HG03521 (cell line): ENCODE results near the gene CHMP4A.
A peak's percentile ranks its signal among the peaks of the same experiment; 100 is the strongest.
"Not testable (repeated sequence)": the region's sequence is repeated elsewhere in the genome, so short reads cannot be mapped to it uniquely, and the experiment has no call there.

Experiments used
- ATAC-seq: cut with Tn5 transposase; IDR thresholded peaks from one replicate; pipeline ENCODE4 v1.9.1; 2021; ENCODE audit warnings: mild to moderate bottlenecking, moderate library complexity; ENCODE audit not compliant: unreplicated experiment

Gene CHMP4A

GRCh38 chr14:24247422-24247821, 34.1 kb upstream of the CHMP4A start:
- ATAC-seq, result no peak

GRCh38 chr14:24246765-24247212, 33.5 kb upstream of the CHMP4A start:
- no peak for ATAC-seq

- ATAC-seq, result not testable (repeated sequence)
Observed at GRCh38 chr14:24245350-24245749, 32.1 kb upstream of the CHMP4A start.

GRCh38 chr14:24243336-24243836, 30.1 kb upstream of the CHMP4A start:
- ATAC-seq, result no peak

- peak; percentile 72 for ATAC-seq
Observed at GRCh38 chr14:24241829-24242443, 28.6 kb upstream of the CHMP4A start.

- no peak for ATAC-seq
Observed at GRCh38 chr14:24240110-24240918, 27.0 kb upstream of the CHMP4A start.

GRCh38 chr14:24238527-24239037, 25.3 kb upstream of the CHMP4A start:
- no peak for ATAC-seq

- no peak for ATAC-seq
Observed at GRCh38 chr14:24238123-24238522, 24.8 kb upstream of the CHMP4A start.

- ATAC-seq, result no peak
Observed at GRCh38 chr14:24237463-24237955, 24.2 kb upstream of the CHMP4A start.

GRCh38 chr14:24236689-24237462, 23.6 kb upstream of the CHMP4A start:
- no peak for ATAC-seq

GRCh38 chr14:24235804-24236688, 22.8 kb upstream of the CHMP4A start:
- ATAC-seq, result no peak

GRCh38 chr14:24234095-24235005, 21.1 kb upstream of the CHMP4A start:
- ATAC-seq, result no peak

GRCh38 chr14:24233538-24233866, 20.2 kb upstream of the CHMP4A start:
- ATAC-seq, result no peak

- peak; percentile 42 for ATAC-seq
Observed at GRCh38 chr14:24232645-24233537, 19.6 kb upstream of the CHMP4A start, which contains the start of gene GMPR2. TSS of gene GMPR2 (plus strand) at chr14:24232929. CDS start at chr14:24233254, 325 bp downstream.

GRCh38 chr14:24232121-24232644, 18.9 kb upstream of the CHMP4A start, which contains the start of gene NEDD8:
TSS of gene NEDD8 (minus strand) at chr14:24232367. CDS start at chr14:24232267, 100 bp downstream.
- ATAC-seq, result peak; percentile 65

- ATAC-seq, result no peak
Observed at GRCh38 chr14:24231263-24232120, 18.2 kb upstream of the CHMP4A start.

GRCh38 chr14:24228902-24229301, 15.6 kb upstream of the CHMP4A start:
- no peak for ATAC-seq
